ENCODE measurements around the gene CCNJL.
A peak's percentile ranks its signal among the peaks of the same experiment; 100 is the strongest.

CCNJL gene

DNA sequence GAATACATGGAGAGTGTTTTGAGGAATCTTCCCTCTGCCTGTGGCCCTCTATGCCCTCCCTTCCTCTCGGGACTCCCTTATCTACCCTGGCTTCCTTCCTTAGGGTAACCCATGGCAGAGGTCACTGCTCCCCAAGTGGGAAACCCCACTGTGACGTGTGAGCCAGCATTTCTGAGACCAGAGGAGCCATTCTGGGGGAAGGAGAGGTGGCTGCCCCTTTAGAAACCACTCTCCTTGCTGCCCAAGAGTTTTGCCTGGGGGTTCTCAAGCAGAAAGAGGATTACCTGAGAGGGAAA is 23.1 kb downstream of the CCNJL start:
- peak; percentile 35 to 40 (median 38) for DNase-seq

DNA sequence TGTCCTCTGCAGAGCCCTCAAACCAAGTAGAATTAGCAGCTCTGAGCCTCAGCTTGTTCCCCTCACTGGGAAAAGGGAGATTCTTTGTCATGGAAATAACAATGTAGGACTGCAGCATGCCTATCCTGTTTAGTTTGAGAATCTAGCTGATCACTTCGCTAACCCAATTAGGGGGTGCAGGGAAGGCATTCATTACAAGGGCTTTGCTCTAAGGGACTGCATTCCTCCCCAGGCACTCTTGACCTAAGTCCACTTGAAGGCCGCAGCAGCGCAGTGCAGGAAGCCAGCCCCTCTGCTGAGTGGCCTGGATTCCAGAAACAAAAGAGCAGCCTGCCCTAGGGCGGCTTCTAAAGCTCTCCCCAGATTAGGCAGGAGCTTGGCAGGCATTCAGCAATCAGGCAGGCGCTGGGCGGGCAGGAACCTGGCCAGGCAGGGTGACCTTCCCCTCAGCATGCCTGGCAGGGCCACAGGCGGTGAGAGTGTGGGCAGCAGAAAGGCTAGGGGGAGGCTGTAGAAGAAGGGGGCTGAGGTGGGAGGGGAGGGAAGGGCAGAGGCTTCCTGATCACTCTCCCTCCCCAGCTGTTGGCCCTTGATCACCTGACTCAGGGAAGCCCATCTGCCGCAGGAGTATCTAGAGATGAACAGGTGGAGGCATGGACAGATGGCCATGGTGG is 24.8 kb downstream of the CCNJL start:
- DNase-seq: no peak

- DNase-seq: no peak
These were observed 25.4 kb downstream of the CCNJL start for GRCh38 chr5:160286947-160287346.

GRCh38 chr5:160285316-160285715 is 27.0 kb downstream of the CCNJL start:
- DNase-seq: peak; percentile 30 to 39 (median 34)

GRCh38 chr5:160284291-160284873 is 28.0 kb downstream of the CCNJL start:
- no peak for DNase-seq

GRCh38 chr5:160281275-160281674 is 31.1 kb downstream of the CCNJL start:
- no peak for DNase-seq

DNA sequence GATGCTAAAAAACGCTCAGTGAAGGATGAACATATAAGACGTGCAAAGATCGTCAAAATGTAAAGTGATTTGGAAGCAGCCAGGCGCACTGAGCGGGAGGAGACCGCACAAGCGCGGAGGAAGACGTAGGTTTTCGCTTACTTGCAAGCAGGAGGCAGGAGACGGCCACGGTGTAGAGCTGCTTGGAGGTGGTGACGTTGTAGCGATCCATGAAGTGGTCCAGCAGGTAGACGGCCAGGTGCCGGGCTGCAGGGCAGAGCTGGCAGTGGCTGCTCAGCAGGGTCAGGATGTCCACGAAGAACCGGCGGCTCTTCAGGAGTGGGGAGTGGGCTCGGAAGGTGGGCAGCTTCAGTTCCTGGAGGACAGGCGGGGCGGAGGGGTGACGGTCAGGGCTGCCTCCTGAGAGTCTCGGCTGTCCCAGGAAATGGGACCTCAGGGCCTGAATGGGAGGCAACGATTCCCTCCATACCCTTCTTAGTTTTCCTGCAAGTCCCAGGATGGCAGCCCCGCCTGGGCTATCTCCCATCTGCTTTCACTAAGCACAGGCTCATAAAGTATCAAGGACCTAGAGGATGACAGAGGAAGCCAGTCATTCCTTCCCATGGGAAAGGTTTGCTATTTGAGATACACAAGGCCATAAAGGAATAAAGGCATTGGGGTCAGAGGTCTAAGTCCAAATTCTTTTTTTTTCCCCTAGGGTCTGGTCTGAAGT is 31.8 kb downstream of the CCNJL start:
- DNase-seq: no peak

GRCh38 chr5:160278343-160278742 is 34.0 kb downstream of the CCNJL start:
- DNase-seq: no peak

DNA sequence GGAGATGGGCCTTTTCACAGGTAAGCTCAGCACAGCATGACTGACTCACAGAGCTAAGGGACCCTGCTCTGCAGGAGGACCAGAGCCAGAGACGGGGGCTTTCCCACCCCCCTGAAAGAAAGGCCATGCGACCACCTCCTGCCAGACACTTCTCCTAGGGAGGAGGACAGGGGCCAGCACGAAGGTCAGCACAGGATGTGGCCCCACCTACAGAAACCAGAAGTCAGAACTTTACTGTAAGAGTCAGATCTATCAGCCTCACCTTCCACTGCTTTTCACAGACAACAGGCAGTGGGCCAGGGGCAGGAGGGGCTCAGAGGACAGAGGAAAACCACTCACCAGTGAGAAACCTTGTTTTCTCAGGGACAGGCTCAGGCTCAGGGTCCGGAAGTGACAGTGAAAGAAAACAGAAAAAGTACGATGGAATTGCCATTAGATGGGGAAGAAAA is 37.9 kb downstream of the CCNJL start:
- DNase-seq: no peak

- DNase-seq: no peak
These were observed 39.5 kb downstream of the CCNJL start for GRCh38 chr5:160272889-160273288.

DNA sequence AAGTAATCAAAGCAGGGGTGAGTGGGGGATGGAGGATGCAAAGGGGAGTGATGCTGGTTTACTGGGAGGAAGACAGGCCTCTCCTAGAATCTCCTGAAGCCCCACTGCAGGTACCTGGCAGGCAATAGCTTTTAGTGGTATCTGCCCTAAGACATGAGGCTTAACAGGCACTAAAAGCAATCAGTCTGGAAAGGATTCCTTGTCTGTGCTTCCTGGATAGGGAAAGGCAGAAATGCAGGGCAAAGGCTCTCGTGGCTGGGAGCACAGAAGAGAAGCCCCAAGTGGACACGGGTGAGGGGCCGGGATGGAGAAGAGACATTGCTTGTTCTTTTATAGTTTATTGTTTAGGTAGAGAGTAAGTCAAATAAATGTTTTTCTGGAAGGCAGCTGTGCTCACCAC is 40.1 kb downstream of the CCNJL start:
- no peak for DNase-seq

DNA sequence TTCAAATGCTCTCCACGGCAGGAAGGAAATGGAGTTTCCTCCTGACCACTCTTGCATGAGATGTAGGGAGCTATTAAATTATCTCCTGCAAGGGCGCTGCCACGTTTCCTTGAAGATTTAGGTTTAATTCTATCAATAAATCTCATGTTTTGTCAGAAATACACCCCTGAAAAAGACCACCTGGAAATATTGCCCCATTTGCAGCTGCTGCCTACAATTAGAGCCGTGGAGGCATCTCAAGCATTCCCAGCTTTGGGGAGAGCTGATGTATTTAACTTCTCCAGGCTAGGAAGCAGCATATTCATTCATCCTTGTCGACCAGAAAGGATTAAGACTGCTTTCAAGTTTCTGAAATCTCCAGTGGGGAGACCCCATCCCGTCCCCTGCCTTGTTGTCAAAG is 40.5 kb downstream of the CCNJL start:
- DNase-seq: no peak

GRCh38 chr5:160271396-160271795 is 41.0 kb downstream of the CCNJL start:
- DNase-seq: peak in 2 of 3 donors; percentile 10 to 17

DNA sequence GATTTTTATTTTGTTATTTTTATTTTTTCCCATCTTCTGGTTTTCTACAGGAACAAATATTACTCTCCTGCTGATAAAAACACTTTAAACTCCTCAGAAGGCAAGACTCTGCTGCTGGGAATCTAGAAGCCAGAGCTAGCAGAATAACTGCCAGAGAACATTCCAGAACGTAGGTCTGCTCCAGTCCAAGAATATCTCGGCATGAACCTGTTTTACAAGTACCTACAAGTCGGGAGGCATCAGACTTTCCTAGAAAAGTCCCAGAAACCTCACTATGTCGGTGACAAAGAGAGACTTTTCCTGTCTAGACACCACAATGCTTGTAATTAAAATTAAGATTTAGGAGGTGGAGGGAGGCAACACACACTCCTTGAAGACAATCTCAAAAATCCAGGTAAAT is 41.7 kb downstream of the CCNJL start:
- no peak for DNase-seq

GRCh38 chr5:160269017-160269416 is 43.3 kb downstream of the CCNJL start:
- DNase-seq: peak; percentile 96 to 98 (median 98)

- DNase-seq: peak; percentile 49 to 54 (median 53)
These were observed 44.2 kb downstream of the CCNJL start for GRCh38 chr5:160268121-160268520.

- no peak for DNase-seq
These were observed 45.5 kb downstream of the CCNJL start for GRCh38 chr5:160266752-160267345.

GRCh38 chr5:160266044-160266443 is 46.3 kb downstream of the CCNJL start:
- DNase-seq: no peak

DNA sequence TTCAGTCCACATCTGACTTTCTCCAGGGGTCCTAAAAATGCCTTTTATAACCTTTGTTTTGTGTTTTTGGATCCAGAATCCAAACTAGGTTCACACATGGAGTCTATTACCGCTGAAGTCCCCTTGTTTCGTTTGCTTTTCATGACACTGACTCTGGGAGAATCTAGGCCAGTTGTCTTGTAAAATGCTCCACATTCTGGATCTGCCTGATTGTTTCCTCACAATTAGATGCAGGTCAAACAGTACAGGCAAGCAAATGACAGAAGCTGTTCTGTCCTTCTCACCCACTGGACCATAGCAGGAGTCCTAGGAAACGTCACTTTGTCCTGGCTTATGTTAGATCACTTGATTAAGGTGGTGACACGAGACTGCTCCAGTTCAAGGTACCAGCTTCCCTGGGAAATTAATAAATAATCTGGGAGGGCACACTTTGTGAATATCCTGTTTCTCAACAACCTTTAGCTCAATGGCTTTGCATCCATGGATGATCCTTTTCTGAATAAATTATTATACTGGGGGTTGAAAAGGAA is 49.0 kb downstream of the CCNJL start:
- no peak for DNase-seq

- DNase-seq: peak in 1 of 3 donors; percentile 21
These were observed 50.0 kb downstream of the CCNJL start for GRCh38 chr5:160262151-160263074.

DNA sequence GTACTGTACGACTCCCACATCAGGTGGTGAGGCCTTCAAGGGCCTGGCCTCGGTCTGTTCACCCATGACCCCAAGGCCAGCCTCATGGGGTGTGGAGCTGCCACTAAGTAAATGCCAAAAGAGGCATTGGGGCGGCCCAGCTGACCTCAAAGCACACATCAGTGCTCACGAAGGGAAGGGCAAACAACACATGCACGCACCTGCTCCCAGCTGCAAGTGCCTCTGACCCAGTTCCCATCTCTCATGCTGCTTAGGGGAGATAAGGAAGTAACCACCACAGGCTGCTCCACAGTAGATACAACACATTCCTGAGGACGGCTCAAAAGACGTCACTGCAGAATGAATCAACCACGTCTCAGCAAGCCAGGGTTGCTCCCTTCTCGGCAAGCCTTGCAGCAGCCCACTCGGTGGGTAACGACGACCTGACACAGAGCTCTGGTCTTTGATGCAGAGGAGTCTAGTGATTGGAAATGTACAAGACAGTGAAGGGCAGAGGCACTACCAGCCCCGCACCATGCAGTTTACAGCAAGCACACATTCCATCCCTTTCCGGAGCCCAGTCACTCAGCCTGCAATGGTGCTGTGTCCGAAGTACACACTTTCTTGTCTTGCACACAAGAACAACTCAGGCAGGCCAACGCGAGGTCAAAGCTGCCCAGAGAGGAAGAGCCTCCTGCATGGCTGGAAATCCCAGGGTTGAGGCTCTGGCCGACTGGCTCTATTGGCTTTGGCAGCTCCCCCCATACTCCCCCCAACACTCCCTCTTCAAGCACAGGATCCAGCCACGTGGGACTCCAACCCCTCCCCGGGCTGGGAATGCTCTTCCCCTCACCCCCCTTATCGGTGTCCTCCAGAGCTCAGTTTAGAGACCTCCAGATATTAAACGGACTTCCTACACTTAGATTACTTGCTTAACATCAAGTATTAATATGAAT is 51.2 kb downstream of the CCNJL start:
- DNase-seq: peak; percentile 48 to 57 (median 54)

Data from suppressor macrophage treated with lipopolysaccharide for 1 hour (primary cell).